Measurements from ENCODE around the gene FXR2.
"Not testable (repeated sequence)": the region's sequence is repeated elsewhere in the genome, so short reads cannot be mapped to it uniquely, and the experiment has no call there.

Gene FXR2

DNA sequence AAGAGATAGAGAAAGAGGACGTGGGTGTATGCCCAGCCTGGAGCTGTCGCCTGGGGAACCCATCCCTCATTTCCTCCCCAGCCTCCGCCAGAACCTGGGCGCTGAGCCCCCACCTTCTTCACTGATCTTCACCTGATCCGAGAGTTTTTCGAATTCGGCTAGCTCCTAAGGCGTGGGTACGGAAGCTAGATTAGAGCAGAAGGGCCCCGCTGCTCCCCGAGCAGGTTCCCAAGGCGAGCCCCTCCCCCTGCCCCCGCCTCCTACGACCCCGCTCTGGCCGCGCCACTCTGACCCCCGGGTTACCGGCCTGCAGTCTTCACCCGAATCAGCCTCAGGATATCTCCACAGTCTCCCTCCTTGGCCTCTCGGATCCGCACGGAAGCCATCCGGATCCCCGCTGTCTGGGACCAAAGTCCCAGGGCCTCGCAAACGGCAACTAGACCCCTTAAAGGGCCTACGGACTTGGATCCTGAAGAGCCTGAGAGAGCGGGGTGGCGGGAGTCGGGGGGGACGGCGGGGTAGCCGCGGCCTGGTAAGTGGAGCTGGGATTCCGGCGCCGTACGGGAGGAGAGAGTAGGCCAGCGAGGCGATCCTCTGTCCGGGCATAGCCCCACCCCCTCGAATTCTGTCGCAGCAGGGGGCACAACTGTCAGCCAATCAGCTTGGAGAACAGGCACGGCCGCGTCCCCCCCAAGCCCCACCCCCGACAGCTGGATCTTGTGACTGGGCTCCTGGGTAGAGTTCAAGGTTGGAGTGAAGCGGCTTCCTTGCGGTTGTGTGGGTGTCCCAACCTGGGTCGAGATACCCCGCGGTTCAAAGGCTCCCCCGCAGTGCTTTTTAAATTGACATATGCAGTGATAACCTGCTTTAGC, 12.8 kb upstream of the FXR2 start, which contains the start of gene SAT2:
Gene SAT2, minus strand, starts transcription at position 572 of the 872 bp plus-strand sequence. Its CDS starts 186 bp downstream, at position 386.
- peak; percentile 95 for FAIRE-seq

DNA sequence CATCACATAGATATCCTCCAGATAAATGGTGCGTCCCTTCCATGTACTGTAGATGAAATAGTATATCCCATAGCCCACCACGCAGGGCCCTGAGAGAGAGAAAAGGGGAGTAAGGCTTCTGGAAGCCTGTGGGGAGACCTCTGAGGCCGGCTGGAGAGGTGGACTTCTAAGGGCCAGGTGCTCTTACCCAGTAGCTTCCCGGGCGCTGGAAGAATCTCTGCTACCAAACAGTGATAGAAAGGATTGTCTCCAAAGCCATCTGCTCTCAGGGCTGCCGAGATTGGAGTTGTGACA, 12.2 kb upstream of the FXR2 start:
- no peak for FAIRE-seq

DNA sequence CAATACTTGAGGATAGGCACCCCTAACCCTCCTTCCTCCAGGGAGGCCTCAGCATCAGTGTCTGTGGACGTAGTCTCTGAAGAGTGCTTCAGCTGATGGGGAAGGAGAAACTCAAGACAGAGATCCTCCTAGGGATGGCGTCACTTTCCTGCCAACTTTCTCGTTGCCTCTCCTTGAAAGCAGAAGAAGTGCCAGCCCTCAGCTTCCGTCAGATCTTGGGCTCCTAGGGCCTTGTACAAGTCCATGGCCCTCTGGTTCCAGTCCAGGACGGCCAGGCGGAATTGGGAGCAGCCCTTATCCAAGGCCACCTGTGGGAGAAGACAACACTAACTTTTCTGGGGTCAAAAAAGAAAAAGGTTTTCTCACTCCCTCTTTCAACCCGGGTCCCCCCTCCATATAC, 11.6 kb upstream of the FXR2 start:
- FAIRE-seq: no peak

DNA sequence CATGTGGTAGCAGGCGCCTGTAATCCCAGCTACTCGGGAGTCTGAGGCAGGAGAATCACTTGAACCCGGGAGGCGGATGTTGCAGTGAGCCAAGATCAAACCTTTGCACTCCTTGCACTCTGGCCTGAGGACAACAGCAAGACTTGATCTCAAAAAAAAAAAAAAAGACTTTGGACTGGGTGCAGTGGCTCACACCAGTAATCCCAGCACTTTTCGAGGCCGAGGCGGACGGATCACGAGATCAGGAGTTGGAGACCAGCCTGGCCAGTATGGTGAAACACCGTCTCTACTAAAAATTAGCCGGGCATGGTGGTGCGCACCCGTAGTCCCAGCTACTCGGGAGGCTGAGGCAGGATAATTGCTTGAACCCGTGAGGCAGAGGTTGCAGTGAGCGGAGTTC, 11.1 kb upstream of the FXR2 start:
- not testable (repeated sequence) for FAIRE-seq

DNA sequence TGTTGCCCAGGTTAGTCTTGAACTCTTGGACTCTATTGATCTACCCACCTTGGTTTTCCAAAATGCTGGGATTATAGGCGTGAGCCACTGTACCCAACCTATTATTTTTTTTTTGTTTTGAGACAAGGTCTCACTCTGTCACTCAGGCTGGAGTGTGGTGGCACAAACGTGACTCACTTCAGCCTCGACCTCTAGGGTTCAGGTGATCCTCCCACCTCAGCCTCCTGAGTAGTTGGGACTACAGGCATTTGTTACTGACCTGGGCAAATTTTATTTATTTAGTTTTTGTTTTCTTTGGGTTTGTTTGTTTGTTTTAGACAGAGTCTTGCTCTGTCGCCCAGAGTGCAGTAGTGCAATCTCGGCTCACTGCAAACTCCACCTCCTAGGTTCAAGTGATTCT, 9.0 kb upstream of the FXR2 start:
- FAIRE-seq: no peak

DNA sequence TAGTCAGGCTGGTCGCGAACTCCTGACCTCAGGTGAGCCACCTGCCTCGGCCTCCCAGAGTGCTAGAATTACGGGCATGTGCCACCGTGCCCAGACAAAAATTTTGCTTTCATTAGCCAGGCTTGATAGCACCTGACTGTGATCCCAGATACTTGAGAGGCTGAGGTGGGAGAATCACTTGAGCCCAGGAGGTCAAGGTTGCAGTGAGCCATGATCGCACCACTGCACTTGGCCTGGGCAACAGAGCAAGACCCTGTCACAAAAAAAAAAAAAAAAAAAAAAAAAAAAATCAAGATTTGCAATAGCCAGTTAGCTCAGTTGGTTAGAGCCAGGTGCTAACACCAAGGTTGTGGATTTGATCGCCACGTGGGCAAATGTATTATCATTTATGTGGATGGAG, 6.1 kb upstream of the FXR2 start:
- FAIRE-seq: no peak

DNA sequence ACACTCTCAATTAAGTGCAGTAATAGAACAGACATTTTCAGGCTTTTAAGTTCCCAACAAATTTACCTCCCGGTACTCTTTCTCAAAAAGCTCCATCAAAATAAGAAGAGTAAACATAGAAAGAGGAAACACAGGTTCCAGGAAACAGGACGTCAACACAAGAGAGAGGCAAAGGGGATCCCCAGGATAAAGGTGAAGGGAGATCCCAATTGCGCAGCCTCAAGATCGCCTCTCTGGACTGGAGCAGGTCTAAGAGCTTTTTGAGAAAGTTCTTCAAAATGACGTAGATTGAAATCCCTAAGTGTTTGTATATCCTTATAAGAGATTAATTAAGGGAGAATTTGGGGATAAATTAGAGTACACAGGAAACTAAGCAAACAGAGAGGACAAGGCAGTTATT, 3.9 kb upstream of the FXR2 start:
- no peak for FAIRE-seq

DNA sequence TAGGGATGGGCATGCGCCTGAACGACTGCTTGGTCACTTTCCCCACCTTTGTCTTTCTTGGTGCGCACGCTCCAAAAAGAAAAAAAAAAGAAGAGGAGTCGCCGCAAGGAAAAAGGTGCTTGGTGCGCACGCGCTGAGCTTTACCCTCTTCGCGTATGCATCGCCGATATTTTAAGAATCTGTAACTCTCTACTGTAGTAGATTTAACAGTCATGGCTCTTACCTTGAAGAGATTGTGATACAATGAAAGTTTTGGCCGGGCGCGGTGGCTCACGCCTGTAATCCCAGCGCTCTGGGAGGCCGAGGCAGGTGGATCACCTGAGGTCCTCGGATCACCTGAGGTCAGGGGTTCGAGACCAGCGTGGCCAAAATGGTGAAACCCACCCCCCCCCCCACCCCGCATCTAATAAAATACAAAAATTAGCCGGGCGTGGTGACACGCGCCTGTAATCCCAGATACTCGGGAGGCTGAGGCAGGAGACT, 609 bp upstream of the FXR2 start:
- no peak for FAIRE-seq

DNA sequence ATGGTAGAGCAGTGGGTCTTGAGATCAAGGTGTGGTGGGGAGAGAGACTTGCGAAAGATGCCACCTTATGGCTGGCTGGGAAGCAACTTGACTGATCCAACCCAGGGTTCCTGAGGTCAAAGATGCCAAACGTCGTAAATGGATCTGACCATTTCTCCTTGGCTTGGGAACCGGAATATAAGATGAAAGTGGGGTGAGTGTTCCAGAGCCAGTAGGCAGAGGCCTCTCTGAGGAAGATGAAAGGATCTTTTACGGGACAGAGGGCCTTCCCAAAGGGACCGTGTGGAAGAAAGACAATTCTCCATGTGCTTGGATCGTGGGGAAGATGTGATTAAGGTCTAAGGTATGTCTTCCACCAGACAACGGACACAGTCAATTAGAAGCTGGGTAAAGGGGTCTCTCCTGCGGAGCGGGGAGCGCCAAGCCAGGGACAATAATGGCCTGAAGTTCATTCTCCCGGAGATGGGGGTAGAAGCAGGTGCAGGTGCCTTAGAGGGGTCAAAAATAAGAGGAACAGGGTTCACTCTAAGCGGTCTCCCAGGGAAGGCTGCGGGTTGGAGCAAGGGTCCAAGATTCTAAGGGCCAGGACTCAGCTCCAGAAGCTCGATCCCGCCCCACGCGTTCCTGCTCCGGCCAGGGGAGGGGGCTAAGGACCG, 800 bp downstream of the FXR2 start:
- FAIRE-seq: no peak

DNA sequence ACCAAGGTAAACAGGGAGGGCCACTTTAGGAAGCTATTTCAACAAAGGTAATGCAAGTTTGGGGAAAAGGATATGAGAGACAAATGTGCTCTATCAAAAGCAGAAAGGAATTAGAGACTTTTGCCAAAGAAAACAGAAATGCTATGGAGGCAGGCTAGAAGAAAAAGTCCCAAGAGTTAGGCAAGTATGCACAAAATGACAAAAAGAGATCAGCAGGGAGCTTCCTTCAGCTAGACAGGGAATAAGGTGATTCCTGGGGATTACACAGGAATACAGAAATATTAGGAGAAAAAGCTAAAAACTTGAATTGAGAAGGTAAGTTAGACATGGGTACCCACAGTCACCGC, 2.4 kb downstream of the FXR2 start:
- no peak for FAIRE-seq

DNA sequence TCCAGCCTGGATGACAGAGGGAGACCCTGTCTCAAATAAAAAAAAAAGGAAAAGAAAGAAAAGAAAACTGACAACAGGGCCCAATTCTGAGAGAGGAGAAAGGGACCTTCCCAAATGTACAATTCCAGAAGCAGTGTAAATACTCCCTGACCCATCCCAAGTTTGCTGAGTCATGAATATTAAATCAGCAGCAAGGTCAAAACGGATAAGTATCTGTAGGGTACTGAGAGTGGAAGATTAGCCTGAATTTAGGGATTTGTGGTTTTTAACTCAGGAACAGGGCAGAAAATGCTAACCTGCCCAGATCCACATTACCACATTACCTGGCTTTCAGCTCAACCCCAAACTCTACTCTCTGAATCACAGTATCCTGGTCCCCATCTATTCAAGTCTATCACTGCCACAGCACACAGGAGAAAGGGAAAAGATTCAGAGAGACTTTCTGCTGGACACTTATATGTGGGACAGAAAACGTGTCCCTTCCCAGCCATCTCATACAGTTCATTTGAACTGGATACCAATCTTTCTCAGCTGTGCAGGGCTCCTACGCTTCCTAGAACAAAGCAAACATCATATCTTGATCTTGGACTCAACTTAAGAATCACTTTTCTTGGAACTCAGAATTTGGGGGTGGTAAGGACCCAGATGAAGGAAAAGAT, 2.9 kb downstream of the FXR2 start:
- FAIRE-seq: no peak

DNA sequence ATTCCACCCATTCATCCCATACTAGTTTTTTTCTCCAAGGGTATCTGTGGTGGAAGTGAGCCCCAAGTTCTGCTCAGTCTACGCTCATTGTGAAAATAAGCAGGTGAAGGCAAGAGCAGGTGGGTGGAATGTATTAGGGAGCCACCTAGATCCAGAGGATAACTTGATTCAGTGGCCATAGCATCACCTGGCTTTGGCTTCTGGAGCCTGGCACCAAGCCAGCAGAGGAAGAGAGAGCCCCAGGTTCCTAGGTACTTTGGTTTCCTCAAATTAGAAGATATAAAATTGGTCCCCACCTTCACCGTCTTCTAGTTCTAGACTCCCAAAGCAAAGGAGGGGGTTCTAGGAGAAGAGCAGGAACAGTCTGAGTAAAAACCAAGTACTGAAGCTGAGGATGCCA, 4.1 kb downstream of the FXR2 start:
- no peak for FAIRE-seq

DNA sequence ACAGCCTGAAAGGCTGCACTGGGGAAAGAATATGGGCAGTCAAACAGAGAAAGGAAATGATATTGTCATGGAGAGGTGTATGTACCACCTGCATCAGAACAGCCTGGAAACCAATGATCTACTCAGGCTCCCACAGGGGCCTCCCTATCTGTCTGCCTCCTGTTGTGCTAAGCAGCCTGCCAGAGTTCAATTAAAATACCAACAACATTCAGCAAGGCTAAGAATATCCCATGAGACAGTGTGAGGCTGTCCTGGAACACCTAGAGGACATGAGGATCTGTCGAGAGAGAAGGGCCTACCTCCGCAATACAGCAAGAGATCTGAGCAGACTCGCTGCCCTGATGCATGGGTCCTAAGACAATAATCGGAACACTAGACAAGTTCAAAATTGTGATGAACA, 8.4 kb downstream of the FXR2 start:
- no peak for FAIRE-seq

DNA sequence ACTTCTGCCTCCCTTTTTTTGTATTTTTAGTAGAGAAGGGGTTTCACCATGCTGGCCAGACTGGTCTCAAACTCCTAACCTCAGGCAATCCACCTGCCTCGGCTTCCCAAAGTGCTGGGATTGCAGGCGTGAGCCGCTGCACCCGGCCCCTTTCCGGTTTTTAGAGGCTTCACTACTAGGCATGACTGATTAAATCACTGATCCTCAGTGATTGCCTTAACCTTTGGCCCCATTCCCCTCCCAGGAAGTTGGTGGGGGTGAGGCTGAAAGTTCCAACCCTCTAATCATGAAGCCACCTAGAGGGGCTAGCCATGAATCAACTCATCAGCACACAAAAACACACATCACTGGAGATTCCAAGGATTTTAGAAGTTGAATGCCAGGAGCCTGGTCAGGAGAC, 17.1 kb downstream of the FXR2 start:
- FAIRE-seq: not testable (repeated sequence)

DNA sequence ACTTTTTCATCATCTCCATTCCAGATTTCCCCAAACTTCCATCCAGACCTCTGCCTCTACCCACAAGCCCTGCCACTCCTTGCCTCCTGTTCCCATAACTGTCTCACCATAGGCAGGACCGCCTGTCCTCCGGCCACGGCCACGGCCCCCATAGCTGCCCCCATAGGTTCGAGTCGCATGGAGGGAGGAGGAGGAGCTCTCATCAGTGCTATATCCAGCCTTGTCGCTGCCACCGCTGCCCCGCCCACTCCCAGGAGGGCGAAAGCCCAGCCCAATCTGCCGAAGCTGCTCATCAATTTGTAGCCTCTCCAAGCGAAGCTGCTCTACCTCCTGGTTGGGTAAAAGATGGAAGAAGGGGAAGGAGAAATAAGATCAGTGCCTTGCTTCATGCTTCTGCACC, 21.4 kb downstream of the FXR2 start:
- FAIRE-seq: no peak

DNA sequence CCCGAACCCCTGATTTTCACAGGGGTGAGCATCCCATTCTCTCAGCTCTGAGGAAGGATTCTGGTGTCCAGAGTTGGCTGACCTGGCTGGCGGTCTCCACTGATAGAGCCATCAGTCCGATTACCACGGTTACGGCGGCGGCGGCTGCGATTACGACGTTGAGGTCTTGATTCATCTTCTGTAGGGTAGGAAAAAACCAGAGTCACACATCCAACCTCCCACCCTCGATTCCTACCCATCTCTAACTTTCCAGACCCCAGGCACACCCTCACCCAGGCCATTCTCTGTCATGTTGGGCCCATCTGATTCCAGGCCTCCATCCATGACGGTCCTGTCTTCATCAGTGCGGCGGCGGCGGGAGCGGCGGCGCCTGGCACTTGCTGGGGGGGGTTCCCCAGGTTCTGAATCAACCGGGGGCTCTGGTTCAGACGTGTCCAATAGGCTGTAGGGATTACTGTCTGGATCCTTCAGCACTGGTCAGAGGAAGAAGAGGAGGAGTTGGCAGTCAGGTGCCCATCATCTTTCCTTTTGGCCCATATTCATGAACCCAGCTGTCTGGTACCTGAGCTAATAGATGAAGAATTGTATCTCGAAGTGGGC, 22.2 kb downstream of the FXR2 start:
- no peak for FAIRE-seq

DNA sequence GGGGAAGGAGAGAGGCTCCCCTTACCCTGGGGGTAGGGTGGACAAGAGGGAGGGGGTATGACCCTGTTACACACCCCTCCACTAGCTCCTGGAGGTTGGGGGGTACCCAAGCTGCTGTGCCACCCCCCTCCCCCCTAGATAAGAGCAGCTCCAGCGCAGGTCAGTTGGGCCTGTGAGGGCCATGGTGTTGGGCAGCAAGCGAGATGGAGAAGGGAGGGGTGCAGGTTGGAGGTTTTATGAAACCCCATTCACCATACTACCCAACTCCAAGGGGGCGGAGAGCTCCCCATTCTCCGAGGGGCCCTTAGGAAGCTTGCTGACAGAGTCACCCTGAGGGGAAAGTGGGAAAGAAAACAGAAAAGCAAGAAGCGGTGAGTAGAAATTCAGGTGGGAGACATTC, 23.1 kb downstream of the FXR2 start:
- FAIRE-seq: no peak

DNA sequence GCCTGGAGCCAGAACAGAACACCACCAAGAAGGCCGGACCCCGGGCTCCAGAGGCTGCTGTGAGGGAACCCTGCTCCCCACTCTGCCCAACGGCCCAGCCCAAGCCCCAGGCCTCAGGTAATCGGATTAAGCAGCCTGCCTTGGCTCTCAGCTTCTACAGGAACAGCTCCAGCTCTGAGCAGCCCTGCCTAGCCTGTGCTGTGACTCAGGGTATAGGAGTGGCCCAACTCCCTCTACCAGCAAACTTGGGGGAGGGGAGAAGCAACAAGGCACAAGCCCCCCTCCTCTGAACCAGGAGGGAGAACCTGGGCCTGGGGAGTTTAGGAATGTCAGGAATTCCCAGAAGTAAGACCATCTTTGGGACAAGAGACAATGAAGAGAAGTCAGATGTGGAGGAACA, 24.0 kb downstream of the FXR2 start:
- FAIRE-seq: no peak

DNA sequence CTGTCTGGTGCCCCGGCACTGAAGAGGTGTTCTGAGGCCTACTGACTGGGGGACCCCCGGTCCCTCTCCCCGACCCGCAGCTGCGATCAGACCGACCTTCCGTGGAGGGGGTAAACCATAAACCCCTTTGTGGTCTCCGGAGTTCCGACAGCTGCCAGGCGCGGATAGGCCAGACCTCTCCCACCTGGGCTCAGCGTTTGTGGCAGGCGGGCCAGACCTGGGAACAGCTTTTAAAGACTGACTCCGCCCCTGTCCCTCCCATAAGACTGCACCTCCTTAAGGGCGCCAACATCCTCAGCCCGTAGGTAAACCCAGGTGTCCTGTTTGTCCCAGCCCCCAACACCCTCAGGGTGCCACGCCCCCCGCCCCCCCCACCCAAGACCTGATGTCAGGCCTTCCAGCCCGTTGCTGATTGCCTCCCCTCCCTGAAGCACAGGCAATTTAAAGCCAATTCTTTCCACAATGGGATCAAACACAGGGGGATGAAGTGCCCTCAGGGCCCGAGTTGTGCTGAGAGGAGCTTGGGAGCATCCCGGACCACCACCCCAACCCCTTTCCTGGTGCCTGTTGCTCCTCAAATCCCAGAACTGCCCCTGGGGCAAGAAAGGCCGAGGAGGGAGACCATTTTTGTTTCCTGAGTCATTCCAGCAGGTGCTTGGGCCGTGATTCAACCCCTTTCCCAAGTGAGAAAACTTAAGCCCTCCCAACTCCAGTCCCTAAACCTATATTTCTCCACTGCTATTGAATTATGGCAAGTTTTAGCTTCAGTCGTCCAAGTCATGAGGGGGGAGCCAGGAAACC, 24.6 kb downstream of the FXR2 start, which contains the start of gene SOX15:
Gene SOX15, minus strand, starts transcription at position 204 of the 801 bp plus-strand sequence. CDS start 418 bp downstream, outside the sequence.
- peak; percentile 94 for FAIRE-seq

DNA sequence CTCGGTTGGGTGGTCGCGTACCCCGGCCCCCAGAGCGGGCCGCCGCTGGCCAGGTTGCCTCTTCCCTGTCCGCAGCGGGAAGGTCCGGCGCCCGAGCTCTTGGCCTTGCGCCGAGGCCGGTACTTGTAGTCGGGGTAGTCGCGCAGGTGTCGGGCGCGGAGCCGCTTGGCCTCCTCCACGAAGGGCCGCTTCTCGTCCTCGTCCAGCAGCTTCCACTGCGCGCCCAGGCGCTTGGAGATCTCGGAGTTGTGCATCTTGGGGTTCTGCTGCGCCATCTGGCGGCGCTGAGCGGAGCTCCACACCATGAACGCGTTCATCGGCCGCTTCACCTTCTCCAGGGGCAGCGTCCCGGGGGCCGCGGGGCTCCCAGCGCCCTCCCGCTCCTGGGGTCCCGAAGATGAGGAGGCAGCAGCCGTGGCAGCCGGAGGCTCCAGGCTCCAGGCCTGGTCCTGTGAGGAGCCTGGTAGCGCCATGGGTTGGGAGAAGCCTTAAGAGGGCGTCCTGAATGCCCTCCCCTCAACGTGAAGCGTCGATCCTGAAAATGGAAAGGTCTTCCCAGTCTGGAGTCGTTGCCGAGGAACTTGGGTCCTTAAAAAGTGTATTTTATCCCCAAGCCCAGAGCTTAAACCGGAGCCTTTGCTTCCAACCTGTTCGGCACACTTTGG, 25.4 kb downstream of the FXR2 start:
- FAIRE-seq: peak; percentile 88

DNA sequence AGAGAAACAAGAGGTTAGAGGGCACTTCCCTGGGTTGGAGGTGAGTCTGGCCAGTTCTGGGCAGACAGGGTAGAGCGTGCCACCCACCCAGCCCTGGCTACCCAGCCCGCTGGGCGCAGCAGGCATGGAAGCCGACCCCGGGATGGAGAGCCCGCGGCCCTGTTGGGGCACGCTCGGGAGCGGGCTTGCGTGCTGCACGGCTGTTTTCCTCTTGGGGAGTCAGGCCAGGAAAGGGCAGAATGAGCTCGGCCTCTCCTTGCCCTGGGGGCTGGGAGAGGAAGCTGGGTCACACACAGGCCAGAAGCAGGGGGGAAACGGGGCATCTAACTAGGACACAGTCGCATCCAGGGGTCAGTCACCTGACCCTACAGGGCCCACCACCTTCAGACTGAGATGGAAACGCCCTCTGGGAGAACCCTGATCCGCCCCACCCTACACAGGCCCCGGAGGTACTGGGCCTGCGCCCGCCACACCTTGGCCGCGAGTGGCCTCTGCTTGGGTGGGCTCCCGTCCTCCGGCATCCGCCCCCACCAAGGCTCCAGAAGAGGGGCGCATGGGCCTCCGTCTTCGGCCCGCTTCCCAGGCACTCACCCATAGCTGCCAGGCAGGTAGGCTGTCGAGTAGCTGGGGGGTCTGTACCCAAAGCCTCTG, 26.0 kb downstream of the FXR2 start:
- no peak for FAIRE-seq

All from G401.6 (cell line).